Right renal pelvis (tissue), 4 donors: ENCODE data around the gene CIBAR2. TPM values are rescaled to one million over a fixed set of nuclear protein-coding genes. Genes with fewer than 3 reads are reported as not detected.

Source experiments
- DNase-seq, 4 donors: peaks; one replicate each; pipeline ENCODE4 v3.0.0-alpha.2; 2013; ENCODE audit warnings: low read depth in 4 of 4, low spot score in 3 of 4, missing footprints in 1 of 4
- polyA plus RNA-seq, 4 donors: library from polyadenylated mRNA; unstranded; fragments of 120-200 nt; gene quantifications; one replicate each; pipeline ENCODE4 v1.2.1, GENCODE V29; 2013; ENCODE audit not compliant: insufficient read length in 4 of 4

CIBAR2 gene
- polyA plus RNA-seq, 4 donors, result 0.17 to 0.30 (median 0.23) TPM

- peak in 3 of 4 donors; percentile 41 to 64 (median 55) for DNase-seq
These were observed 25.7 kb downstream of the CIBAR2 start for GRCh38 chr16:85086347-85087291.

- DNase-seq, result no peak
These were observed 26.6 kb downstream of the CIBAR2 start for GRCh38 chr16:85085721-85086120.

- DNase-seq, result no peak
These were observed 27.3 kb downstream of the CIBAR2 start for GRCh38 chr16:85084841-85085510.

- no peak for DNase-seq
These were observed 29.1 kb downstream of the CIBAR2 start for GRCh38 chr16:85083051-85083639.

- no peak for DNase-seq
These were observed 29.9 kb downstream of the CIBAR2 start for GRCh38 chr16:85082173-85083050.

- no peak for DNase-seq
These were observed 30.5 kb downstream of the CIBAR2 start for GRCh38 chr16:85081765-85082164.

- DNase-seq, result no peak
These were observed 31.2 kb downstream of the CIBAR2 start for GRCh38 chr16:85081038-85081437.

- DNase-seq, result no peak
These were observed 32.3 kb downstream of the CIBAR2 start for GRCh38 chr16:85079785-85080570.

GRCh38 chr16:85078952-85079351 is 33.3 kb downstream of the CIBAR2 start:
- DNase-seq, result no peak

- no peak for DNase-seq
These were observed 34.0 kb downstream of the CIBAR2 start for GRCh38 chr16:85078226-85078625.

GRCh38 chr16:85077576-85078125 is 34.6 kb downstream of the CIBAR2 start:
- no peak for DNase-seq

GRCh38 chr16:85077039-85077438 is 35.2 kb downstream of the CIBAR2 start:
- DNase-seq, result no peak

GRCh38 chr16:85075236-85075924 is 36.9 kb downstream of the CIBAR2 start:
- no peak for DNase-seq

- no peak for DNase-seq
These were observed 37.9 kb downstream of the CIBAR2 start for GRCh38 chr16:85074225-85074914.

GRCh38 chr16:85072947-85073346 is 39.3 kb downstream of the CIBAR2 start:
- DNase-seq, result no peak

GRCh38 chr16:85072076-85072860 is 40.0 kb downstream of the CIBAR2 start:
- no peak for DNase-seq

- no peak for DNase-seq
These were observed 43.1 kb downstream of the CIBAR2 start for GRCh38 chr16:85069171-85069570.
